HG02973 (cell line): ENCODE data around the gene WFIKKN2.
"Not testable (repeated sequence)": the region's sequence is repeated elsewhere in the genome, so short reads cannot be mapped to it uniquely, and the experiment has no call there.

Experiments
- ATAC-seq: cut with Tn5 transposase; IDR thresholded peaks from one replicate; pipeline ENCODE4 v1.9.1; 2021; ENCODE audit warnings: moderate library complexity; ENCODE audit not compliant: unreplicated experiment

The WFIKKN2 gene

GRCh38 chr17:50835301-50836234, at the start of gene WFIKKN2:
WFIKKN2 (plus strand) TSS chr17:50835586; CDS start chr17:50835938, 352 bp downstream.
- ATAC-seq = no peak

- ATAC-seq = no peak
Measured at GRCh38 chr17:50785946-50786570, 49.3 kb upstream of the WFIKKN2 start.

- no peak for ATAC-seq
Measured at GRCh38 chr17:50787106-50787505, 48.3 kb upstream of the WFIKKN2 start.

- ATAC-seq = no peak
Measured at GRCh38 chr17:50790618-50791017, 44.8 kb upstream of the WFIKKN2 start.

- no peak for ATAC-seq
Measured at GRCh38 chr17:50792132-50792531, 43.3 kb upstream of the WFIKKN2 start.

- no peak for ATAC-seq
Measured at GRCh38 chr17:50793007-50793406, 42.4 kb upstream of the WFIKKN2 start.

GRCh38 chr17:50794361-50794760, 41.0 kb upstream of the WFIKKN2 start:
- no peak for ATAC-seq

- no peak for ATAC-seq
Measured at GRCh38 chr17:50797135-50797810, 38.1 kb upstream of the WFIKKN2 start.

GRCh38 chr17:50798424-50799288, 36.7 kb upstream of the WFIKKN2 start:
- ATAC-seq = no peak

GRCh38 chr17:50799582-50799981, 35.8 kb upstream of the WFIKKN2 start:
- no peak for ATAC-seq

- no peak for ATAC-seq
Measured at GRCh38 chr17:50800196-50800700, 35.1 kb upstream of the WFIKKN2 start.

GRCh38 chr17:50802609-50803571, 32.5 kb upstream of the WFIKKN2 start:
- no peak for ATAC-seq

GRCh38 chr17:50803676-50804075, 31.7 kb upstream of the WFIKKN2 start:
- no peak for ATAC-seq

- not testable (repeated sequence) for ATAC-seq
Measured at GRCh38 chr17:50804749-50805475, 30.5 kb upstream of the WFIKKN2 start.

- ATAC-seq = no peak
Measured at GRCh38 chr17:50805486-50805885, 29.9 kb upstream of the WFIKKN2 start.

GRCh38 chr17:50806141-50806643, 29.2 kb upstream of the WFIKKN2 start:
- no peak for ATAC-seq

GRCh38 chr17:50807009-50807408, 28.4 kb upstream of the WFIKKN2 start:
- no peak for ATAC-seq

- ATAC-seq = no peak
Measured at GRCh38 chr17:50807675-50808074, 27.7 kb upstream of the WFIKKN2 start.
